NT2/D1 (cell line): ENCODE results near the gene DDX23.

Experiments used
- SUZ12 ChIP-seq: IDR thresholded peaks from 2 replicates; pipeline ENCODE4 v1.6.1; 2011; ENCODE audit not compliant: insufficient read length, insufficient read depth; ENCODE audit errors: extremely low read depth
- YY1 ChIP-seq: IDR thresholded peaks from 2 replicates; pipeline ENCODE4 v1.6.1; 2011; ENCODE audit not compliant: insufficient read length, insufficient read depth
- ZNF274 ChIP-seq: IDR thresholded peaks from 2 replicates; pipeline ENCODE4 v1.6.1; 2011; ENCODE audit warnings: mild to moderate bottlenecking, low read depth, low read length

- TF ChIP-seq YY1 (no peak), SUZ12 (no peak), ZNF274 (no peak)
These were observed 51.5 kb downstream of the DDX23 start for GRCh38 chr12:48800457-48800856.
